Right lobe of liver (tissue), 6 donors: ENCODE measurements around the gene DOP1A. TPM values are rescaled to one million over a fixed set of nuclear protein-coding genes. Genes with fewer than 3 reads are reported as not detected.

Experiments used
- ATAC-seq, 4 donors: fragments of 200-7000 bp; cut with Tn5 transposase; one replicate each; pipeline ENCODE4 v1.9.1; 2020; ENCODE audit warnings: mild to moderate bottlenecking in 4 of 4, moderate library complexity in 4 of 4
- DNase-seq, 3 donors: peaks; one replicate each; pipeline ENCODE4 v3.0.0-alpha.2; 2020
- H3K27ac ChIP-seq, 3 donors: fragments of 200-600 bp; one replicate each; pipeline ENCODE4 v1.8.0; 2022
- H3K27me3 ChIP-seq, 2 donors: fragments of 200-600 bp; one replicate each; pipeline ENCODE4 v1.8.0; 2022
- H3K36me3 ChIP-seq, 4 donors: fragments of 200-600 bp; sonication (generic) in 1 of 4; one replicate each; pipeline versions ENCODE4 v1.5.1 to v1.8.0; 2017 to 2022; ENCODE audit warnings: control low read depth in 1 of 4
- H3K4me1 ChIP-seq, 4 donors: fragments of 200-600 bp; sonication (generic) in 1 of 4; one replicate each; pipeline versions ENCODE4 v1.5.1 to v1.8.0; 2017 to 2022; ENCODE audit warnings: control low read depth in 1 of 4
- H3K4me3 ChIP-seq, 3 donors: fragments of 200-600 bp; one replicate each; pipeline ENCODE4 v1.8.0; 2022
- H3K9me3 ChIP-seq, 4 donors: fragments of 200-600 bp; sonication (generic) in 1 of 4; one replicate each; pipeline versions ENCODE4 v1.5.1 to v1.8.0; 2017 to 2022; ENCODE audit warnings: control low read depth in 1 of 4
- POLR2A ChIP-seq: fragments of 450-650 bp; IDR thresholded peaks from one replicate; pipeline ENCODE4 v1.6.1; 2017; ENCODE audit warnings: antibody characterized with exemption, mild to moderate bottlenecking
- WGBS: methylation state at CpG from one replicate; pipeline ENCODE4 v1.1.6; 2018; ENCODE audit warnings: low coverage, low lambda C conversion rate; ENCODE audit not compliant: insufficient coverage; ENCODE audit errors: missing lambda C conversion rate; 5-methylcytosine and 5-hydroxymethylcytosine counted together
- intact Hi-C, 2 donors: fragments of 100-400 bp; cut with DNase I; formaldehyde crosslinking; loops; one replicate each; pipeline versions ENCODE4 v1.11.2 to v1.14.1; 2022
- total RNA-seq, 6 experiments: library from RNA; depleted of rRNA in 2 of 6; stranded (reverse); fragments of >200 nt in 2 of 6; fragmentation: NEBNext Ultra II Directional in 3 of 6; extraction: Animal tissue kit (Norgen Biotek cat#: 25700) in 3 of 6; gene quantifications; one replicate each; pipeline versions ENCODE4 v1.1.0 to v1.2.4, GENCODE V29; 2016 to 2023
- TF ChIP-seq, protein P1 (sequence below), 4 donors: fragments of 200-600 bp in 3 of 4; fragments of 450-650 bp in 1 of 4; IDR thresholded peaks; one replicate each; pipeline versions ENCODE4 v1.5.1 to v1.8.0; 2016 to 2022; ENCODE audit warnings: antibody characterized with exemption in 4 of 4, mild to moderate bottlenecking in 2 of 4
- donor health status: DM: no; HTN: yes; CAD: no.
- donor health status: DM: no; HTN: no; CAD: no.
- donor health status: DM: no; HTN: no; CAD: no.
- donor health status: DM: no; HTN: yes; CAD: no.
- donor health status: DM: no; HTN: yes; CAD: no.

DOP1A gene
- total RNA-seq, 6 experiments from 2014 or later = 8.9 to 15.1 (median 9.5) TPM

DNA sequence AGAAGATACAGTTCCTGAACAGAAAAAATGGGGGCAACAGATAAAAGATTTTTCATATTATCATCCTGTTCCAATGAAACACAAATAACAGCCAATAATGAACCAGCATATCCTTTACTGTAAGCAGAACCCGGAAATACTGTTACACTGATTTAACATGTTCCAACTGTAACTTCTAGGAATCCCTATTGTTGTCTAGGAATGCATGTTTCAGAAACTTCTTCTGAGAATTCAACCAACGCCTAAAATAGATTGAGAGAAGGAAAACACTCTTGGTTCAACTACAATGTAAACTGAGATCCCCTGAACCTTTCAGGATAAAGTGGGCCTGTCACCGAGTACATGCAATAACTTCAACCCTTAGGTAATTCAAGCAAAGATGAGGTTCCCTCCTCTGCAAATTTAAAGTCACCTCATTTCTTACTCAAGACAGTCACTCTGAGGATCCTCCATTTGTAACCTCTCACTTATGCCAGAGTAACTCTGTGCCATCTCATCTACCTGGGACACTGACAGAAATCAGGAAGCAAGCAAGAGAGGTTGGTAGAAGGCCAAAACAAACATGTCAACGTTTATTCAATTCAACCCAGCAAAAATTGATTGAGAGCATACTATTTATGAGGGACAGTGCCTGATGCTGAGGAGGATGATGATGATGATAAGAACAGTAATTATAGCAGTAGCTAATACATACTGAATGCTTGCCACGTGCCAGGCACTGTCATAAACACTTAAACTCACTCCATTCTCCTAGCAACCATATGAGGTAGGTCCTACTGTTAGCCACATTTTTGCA is 15.9 kb upstream of the DOP1A start:
- no peak overlapping the region for H3K4me3 ChIP-seq
- H3K27ac ChIP-seq = no peak overlapping the region
- TF ChIP-seq POLR2A = no peak
- TF ChIP-seq, protein P1, sequence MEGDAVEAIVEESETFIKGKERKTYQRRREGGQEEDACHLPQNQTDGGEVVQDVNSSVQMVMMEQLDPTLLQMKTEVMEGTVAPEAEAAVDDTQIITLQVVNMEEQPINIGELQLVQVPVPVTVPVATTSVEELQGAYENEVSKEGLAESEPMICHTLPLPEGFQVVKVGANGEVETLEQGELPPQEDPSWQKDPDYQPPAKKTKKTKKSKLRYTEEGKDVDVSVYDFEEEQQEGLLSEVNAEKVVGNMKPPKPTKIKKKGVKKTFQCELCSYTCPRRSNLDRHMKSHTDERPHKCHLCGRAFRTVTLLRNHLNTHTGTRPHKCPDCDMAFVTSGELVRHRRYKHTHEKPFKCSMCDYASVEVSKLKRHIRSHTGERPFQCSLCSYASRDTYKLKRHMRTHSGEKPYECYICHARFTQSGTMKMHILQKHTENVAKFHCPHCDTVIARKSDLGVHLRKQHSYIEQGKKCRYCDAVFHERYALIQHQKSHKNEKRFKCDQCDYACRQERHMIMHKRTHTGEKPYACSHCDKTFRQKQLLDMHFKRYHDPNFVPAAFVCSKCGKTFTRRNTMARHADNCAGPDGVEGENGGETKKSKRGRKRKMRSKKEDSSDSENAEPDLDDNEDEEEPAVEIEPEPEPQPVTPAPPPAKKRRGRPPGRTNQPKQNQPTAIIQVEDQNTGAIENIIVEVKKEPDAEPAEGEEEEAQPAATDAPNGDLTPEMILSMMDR (IDR thresholded peaks at IDR 0.05) = no peak
- WGBS = 49% methylated on average over 5 of the region's 5 CpGs
- no peaks in the 10 kb centered on the region for H3K36me3 ChIP-seq
- ATAC-seq (peak; percentile 64 to 76 (median 73)), DNase-seq (no peak)
- peaks cover 0 to 4% (median 0%) of the 10 kb centered on the region in 4 donors for H3K4me1 ChIP-seq
- intact Hi-C loops = loop anchor here (10.0 kb wide), 2 partner anchors 777 to 787 kb away; no protein-coding TSS in a partner anchor
- no peaks in the 10 kb centered on the region for H3K27me3 ChIP-seq
- H3K9me3 ChIP-seq = no peaks in the 10 kb centered on the region

DNA sequence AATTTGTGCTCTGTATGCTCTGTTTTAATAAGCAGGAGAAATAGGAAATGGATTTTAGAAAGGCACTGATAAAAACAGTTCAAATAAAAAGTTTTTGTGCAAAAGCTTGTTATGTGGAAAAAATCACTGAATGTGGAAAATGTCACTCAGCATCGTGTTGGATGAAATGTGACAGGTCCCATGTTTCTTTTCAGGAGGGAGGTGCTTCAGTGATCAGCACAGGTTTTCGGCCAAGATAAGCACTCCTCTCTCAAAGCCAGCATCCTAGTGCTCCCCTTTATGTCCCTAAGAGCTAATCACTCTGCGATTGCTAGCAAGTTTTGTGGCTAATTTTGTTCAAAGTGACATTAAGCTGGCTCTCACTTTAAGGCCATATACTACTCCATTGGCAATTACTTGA is 13.8 kb upstream of the DOP1A start:
- H3K36me3 ChIP-seq = no peaks in the 10 kb centered on the region
- 86% methylated on average over 2 of the region's 3 CpGs for whole genome bisulfite sequencing
- no peak for ATAC-seq
- H3K4me3 ChIP-seq = no peak overlapping the region
- no peaks in the 10 kb centered on the region for H3K27me3 ChIP-seq
- H3K9me3 ChIP-seq = no peaks in the 10 kb centered on the region
- TF ChIP-seq POLR2A = no peak
- TF ChIP-seq, protein P1 (IDR thresholded peaks at IDR 0.05) = no peak
- intact Hi-C loops = loop anchor here (10.0 kb wide), 2 partner anchors 779 to 789 kb away; no protein-coding TSS in a partner anchor
- peaks cover 0 to 4% (median 0%) of the 10 kb centered on the region in 4 donors for H3K4me1 ChIP-seq
- DNase-seq = no peak
- no peak overlapping the region for H3K27ac ChIP-seq

DNA sequence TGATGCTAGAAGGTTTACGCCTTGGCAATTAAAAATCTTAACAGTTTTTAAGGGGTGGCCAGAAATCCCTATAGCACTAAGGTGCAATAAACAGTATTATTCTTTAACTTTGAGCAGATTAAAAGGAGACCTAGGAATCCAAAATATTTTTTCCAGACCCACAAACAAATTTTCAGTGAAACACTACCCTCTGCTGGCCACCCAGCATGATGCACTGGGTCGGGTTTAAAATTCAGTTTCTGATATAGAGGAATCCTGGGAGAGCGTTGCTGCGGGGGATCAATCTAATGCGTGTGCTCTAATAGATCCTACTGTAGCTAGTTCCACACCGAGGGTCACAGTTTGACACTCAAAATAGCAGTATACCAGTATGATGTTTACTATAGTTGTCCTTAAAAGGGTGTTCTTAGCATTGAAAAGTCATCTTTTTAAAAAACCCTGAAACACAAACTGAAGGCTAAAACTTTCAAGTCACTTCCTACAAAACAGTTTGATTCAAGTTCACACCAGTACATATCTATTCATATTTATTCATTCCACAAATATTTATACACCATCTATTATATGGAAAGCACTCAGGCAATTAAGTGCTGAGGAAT is 12.0 kb upstream of the DOP1A start:
- DNase-seq = no peak
- intact Hi-C loops = loop anchor here (10.0 kb wide), 2 partner anchors 781 to 791 kb away; no protein-coding TSS in a partner anchor
- peak; percentile 81 to 88 (median 82) for ATAC-seq
- 17% methylated on average over 6 of the region's 6 CpGs for WGBS
- TF ChIP-seq, protein P1 (IDR thresholded peaks at IDR 0.05) = peak; percentile 77 to 92 (median 88)
- no peak for TF ChIP-seq POLR2A
- no peak overlapping the region for H3K27ac ChIP-seq
- H3K4me1 ChIP-seq = peaks cover 0 to 4% (median 0%) of the 10 kb centered on the region in 4 donors
- no peak overlapping the region for H3K4me3 ChIP-seq
- H3K27me3 ChIP-seq = no peaks in the 10 kb centered on the region
- no peaks in the 10 kb centered on the region for H3K36me3 ChIP-seq
- no peaks in the 10 kb centered on the region for H3K9me3 ChIP-seq

DNA sequence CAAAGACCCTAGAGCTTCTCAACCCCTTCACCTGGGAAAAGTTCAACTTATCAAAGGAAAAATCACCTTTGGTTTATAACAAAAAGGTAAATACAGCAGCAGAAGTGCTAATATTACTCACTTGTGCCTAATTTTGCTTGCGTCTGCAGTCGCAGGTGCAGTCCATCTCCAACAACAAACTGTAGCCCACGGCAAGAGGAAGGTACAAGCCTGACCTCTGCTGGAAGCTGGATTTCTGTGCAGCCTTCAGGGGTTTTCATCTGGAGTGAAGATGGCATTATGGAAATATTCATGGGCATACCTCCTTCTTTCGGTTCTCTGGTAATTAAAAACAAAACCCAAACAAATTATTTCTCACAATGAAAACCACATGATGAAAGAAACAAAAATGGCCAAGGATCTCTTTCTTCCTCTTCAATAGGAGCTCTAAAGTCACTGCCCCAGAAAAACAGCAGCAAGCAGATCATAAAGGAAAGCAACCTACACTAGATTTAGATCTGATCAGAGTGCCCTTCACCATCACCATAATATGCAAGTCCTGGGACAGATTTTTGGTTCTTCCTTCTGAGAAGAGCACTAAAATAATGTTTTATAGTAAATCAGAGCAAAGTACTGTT is 9.7 kb upstream of the DOP1A start:
- Histone ChIP-seq H3K4me3 (no peak overlapping the region), H3K9me3 (no peaks in the 10 kb centered on the region), H3K27ac (no peak overlapping the region), H3K4me1 (peaks cover 0 to 4% (median 0%) of the 10 kb centered on the region in 4 donors), H3K27me3 (no peaks in the 10 kb centered on the region), H3K36me3 (no peaks in the 10 kb centered on the region)
- intact Hi-C loops = loop anchor here (10.0 kb wide), 2 partner anchors 783 to 793 kb away; no protein-coding TSS in a partner anchor
- DNase-seq (peak in 1 of 3 donors; percentile 27), ATAC-seq (peak; percentile 83 to 91 (median 86))
- WGBS = 22% methylated on average over 4 of the region's 4 CpGs
- TF ChIP-seq POLR2A = no peak
- TF ChIP-seq, protein P1 (IDR thresholded peaks at IDR 0.05) = peak; percentile 55 to 76 (median 70)
